AG20443 (cell line): Measurements from ENCODE around the gene CATSPERE.

Experiments
- DNase-seq: peaks from one replicate; pipeline ENCODE4 v3.0.0; 2012; ENCODE audit warnings: low spot score, mixed read lengths

CATSPERE gene

GRCh38 chr1:244461245-244462071 is at the start of gene CATSPERE:
Gene CATSPERE (plus strand): TSS chr1:244461273. CDS start chr1:244461430, 157 bp downstream.
- peak; percentile 95 for DNase-seq

GRCh38 chr1:244412176-244412575 is 48.9 kb upstream of the CATSPERE start:
- DNase-seq: no peak

GRCh38 chr1:244413736-244414135 is 47.3 kb upstream of the CATSPERE start:
- DNase-seq: no peak

DNA sequence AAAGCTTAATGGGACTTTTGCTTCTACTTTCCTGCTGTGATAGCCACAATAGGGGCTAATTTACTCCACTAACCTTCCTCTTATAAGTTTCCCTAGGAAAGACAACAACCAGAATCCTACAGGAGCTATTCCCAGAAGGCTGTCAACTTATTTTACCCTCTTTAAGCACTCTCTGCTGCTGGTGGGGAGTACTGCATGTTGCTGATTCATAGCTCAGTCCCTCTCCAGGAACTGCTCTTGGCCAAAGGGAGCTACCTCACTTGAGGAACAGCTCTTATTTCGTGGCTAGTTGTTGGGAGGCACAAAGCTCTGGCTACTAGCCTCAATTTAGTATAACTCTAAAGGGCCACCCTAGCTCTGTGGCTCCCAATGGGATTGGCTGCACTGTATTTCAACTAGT is 46.5 kb upstream of the CATSPERE start:
- DNase-seq: peak; percentile 63

DNA sequence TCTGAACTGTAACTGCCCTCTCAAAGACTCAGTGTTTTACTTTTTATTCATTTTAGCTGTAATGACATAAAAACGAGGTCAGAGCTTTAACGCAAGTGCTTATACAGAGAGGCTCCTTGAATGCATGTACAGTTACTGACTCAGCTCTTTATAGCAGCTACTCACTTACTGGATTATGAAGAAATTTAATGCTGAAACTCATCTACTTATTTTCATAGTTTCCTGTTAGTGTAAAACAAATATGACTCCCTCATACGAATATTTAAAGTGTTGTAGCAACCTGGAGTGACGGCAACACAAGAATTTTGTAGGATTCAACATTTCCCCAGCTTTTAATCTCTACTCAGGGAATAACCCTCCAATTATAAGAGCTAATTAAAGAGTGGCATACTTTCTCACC is 42.0 kb upstream of the CATSPERE start:
- DNase-seq: no peak

GRCh38 chr1:244422174-244422573 is 38.9 kb upstream of the CATSPERE start:
- DNase-seq: no peak

DNA sequence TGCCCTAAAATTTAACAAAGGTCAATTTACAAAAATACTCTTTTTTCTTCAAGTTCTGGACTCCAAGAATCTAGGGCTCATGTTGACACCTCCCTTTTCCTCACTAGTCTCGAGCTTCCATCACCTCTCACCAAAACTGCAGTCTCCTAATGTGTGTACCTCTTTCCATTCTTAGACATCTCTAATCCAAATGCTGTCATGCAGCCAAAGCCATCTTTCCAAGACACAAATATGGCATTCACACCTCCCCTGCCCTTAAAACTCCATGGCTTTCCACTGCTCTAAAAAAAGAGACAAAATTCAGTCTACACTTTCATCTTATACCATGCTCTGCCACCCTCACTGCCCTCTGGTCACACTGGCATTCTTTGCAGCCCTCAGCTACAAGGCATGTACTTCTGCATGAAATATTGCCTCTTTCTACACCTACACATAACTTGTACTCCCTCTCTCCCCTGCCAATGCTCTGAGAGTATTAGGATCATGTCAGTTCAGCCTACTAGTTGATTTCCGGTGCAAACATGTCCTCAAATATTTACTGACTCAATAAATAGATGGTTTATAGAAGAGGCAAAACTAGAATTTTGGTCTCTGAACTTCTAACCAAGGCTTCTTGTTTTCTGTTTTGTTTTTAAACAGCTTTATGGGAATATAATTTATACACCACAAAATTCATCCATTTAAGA is 36.3 kb upstream of the CATSPERE start:
- DNase-seq: no peak

GRCh38 chr1:244427647-244428046 is 33.4 kb upstream of the CATSPERE start:
- DNase-seq: no peak

DNA sequence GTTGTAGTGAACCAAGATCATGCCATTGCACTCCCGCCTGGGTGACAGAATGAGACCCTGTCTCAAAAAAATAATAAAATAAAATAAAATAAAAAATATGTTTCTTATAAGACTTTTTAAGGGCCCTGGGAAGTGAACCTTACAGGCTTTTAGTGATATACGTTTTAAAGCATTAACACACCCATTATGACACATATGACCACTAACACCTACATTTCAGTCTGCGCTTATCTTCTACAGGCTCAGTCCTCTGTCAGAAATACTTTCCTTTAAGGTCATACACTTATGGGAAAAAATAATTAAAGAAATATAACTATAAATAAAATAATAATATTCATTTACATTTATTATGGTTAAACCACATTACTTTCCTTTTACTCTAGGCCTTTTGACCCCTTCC is 31.3 kb upstream of the CATSPERE start:
- no peak for DNase-seq

DNA sequence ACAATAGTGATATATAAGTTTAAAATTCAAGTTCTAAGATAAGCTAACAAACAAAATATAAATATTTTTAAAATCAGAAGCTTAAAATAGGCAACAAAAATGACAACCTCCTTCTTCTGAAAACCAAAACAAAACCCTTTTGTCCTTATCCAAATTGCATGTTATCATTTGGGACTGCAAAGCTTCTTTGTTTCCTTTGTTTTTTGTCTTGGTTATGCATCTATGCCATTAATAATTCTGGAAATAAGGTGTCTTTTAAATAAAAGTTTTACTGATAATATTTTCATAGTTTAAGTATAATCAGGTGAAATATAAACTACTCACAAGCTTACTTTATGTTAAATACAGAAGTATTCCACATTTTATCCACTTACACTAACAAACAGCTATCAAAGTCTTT is 29.9 kb upstream of the CATSPERE start:
- no peak for DNase-seq

DNA sequence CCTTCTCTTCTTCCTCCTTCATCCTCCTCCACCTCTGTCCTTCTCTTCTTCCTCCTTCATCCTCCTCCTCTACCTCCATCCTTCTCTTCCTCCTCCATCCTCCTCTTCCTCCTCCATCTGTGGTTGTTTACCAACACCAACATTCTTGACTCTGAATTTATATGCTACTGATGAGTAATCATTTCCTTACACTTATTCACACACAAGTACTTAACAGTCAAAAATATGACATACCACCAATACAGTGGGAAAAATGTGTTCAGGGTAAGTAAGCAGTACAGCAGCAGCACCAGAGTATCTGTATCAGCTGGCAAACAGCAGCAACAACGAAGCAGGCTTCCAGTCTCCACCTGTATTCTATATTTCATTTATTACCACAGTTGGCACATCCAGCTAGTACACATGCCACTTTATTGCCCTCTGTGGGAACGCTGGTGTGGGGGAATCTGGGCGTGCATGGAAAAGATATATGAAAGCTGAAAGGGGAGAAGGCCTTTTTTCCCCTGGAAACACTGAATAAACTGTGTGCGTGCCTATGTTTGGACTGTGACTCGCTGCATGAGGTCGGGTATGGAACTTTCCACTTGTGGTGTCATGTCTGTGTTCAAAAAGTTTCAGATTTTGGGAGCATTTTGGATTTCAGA is 25.4 kb upstream of the CATSPERE start:
- DNase-seq: peak; percentile 47

DNA sequence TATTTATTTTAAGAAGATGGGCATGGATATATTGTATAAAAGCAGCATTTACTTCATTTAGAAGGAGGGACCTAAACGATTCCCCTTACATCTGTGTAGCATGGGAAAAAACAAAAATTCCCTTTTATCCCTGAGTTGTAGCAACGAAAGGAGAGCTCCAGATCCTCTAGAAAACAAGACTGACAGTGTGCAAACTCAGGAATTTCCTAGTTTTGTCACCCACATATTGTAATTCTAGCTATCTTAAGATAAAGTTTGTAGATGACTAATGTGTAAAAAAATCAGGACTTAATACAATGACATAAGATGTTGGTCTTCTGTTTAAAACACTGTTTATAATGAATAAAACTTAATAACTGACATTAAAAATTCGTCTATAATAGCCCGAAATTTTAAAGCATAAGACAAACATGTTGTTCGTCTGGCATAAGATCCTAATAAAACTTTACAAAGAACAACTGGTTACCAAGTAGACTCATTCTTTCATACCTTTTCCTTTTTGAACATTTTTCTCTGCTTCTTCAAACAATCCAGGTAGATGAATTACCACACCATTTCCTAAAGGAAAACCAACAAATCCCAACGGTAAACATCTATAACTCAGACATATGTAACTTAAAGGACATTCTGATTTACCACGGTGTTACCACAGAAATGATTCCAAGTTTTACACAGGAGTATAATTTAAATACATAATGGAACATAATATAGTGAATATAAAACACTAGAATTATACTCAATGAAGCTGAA is 24.6 kb upstream of the CATSPERE start:
- DNase-seq: no peak

- peak; percentile 20 for DNase-seq
Measured at GRCh38 chr1:244437086-244437468, 24.0 kb upstream of the CATSPERE start.

DNA sequence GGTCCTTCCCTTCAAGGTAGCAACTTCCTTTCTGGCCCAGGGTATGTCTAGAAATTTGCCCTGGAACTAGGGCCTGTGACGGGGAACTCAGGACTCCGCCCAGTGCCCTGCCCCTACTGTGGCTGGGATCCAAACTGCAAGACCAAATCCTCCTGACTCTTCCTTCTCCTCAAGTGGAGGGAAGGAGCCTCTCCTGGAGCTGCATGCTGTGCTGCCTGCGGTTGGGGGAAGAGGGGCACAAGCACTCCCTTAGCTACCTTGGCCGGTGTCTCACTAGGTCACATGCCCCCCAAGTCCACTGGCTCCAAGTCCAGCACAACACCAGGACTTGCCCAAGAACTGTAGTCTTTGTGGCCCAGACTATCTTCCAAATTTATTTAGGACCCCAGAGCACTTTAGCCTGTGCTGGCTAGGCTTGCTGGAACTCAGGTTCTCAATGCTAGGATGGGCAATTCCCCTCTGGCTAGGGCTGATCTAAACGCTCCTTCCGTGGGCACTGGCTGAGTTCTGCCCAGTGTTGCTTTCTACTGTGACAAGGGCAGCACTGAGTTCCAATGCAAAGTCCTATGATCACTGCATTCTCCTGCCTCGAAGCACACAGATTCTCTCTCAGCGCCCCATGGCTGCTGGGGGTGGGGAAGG is 21.6 kb upstream of the CATSPERE start:
- DNase-seq: no peak

DNA sequence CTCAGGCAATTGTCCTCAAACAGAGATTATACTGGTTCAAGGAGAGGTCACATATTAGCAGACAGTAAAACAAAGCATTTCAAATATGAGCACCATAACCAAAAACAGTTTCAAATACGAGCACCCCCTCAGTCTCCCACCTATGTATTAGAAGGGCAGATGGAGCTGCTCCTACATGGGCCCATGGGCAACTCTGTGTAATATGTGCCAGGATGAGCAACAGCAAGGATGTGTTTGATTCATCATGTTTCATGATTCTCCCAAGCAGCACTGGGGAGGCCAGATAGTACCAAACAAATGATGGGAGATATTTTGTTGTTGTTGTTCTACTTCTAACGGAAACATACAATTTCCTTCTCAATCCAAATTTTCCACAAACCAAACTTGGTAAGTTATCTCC is 18.2 kb upstream of the CATSPERE start:
- DNase-seq: no peak

- no peak for DNase-seq
Measured at GRCh38 chr1:244444854-244445253, 16.2 kb upstream of the CATSPERE start.

- DNase-seq: peak; percentile 21
Measured at GRCh38 chr1:244445320-244446181, 15.5 kb upstream of the CATSPERE start.

GRCh38 chr1:244447024-244447423 is 14.0 kb upstream of the CATSPERE start:
- no peak for DNase-seq

GRCh38 chr1:244447552-244447951 is 13.5 kb upstream of the CATSPERE start:
- no peak for DNase-seq

GRCh38 chr1:244448279-244449036 is 12.6 kb upstream of the CATSPERE start:
- no peak for DNase-seq
